H1 (cell line): ENCODE measurements around the gene GALNT7. TPM values are rescaled to one million over a fixed set of nuclear protein-coding genes. Genes with fewer than 3 reads are reported as not detected.
A peak's percentile ranks its signal among the peaks of the same experiment; 100 is the strongest.

Experiments
- microRNA counts: library from miRNA; unstranded; fragments of <30 nt; microRNA quantifications from one replicate; lab custom pipeline; 2015
- microRNA-seq, 2 experiments: library from miRNA; unstranded; fragments of <30 nt; microRNA quantifications; one replicate each; pipeline versions ENCODE4 to v1.2.0, GENCODE V29; 2016 to 2020; ENCODE audit warnings: borderline microRNAs expressed in 2 of 2, borderline number of aligned reads in 2 of 2, borderline replicate concordance in 1 of 2
- polyA plus RNA-seq, 7 experiments: library from polyadenylated mRNA; depleted of rRNA in 3 of 7; stranded (reverse) in 5 of 7; unstranded in 2 of 7; fragments of >200 nt in 5 of 7; fragments of 200-250 nt in 2 of 7; gene quantifications; 1 replicate in 5 of 7; 2 replicates in 1 of 7; 4 replicates in 1 of 7; pipeline versions ENCODE4 v1.2.1 to v1.2.3, GENCODE V29; 2011 to 2013; ENCODE audit warnings: missing spikeins in 2 of 7, mixed read lengths in 2 of 7
- small RNA-seq: library from polyadenylated mRNA; stranded (forward); fragments of <200 nt; extraction: miRNeasy Mini kit (QIAGEN cat#:217004); gene quantifications from one replicate; pipeline ENCODE3, GENCODE V24; 2013; ENCODE audit not compliant: insufficient read depth
- total RNA-seq: library from RNA; stranded (reverse); fragmentation: NEBNext Ultra II Directional; extraction: Animal tissue kit (Norgen Biotek cat#: 25700); gene quantifications from 2 replicates; pipeline ENCODE4 v1.2.1, GENCODE V29; 2021

Gene GALNT7
- total and polyA plus RNA-seq, 2 of the 8 experiments (the other 6 are each of a cell fraction or from before 2014, with no cell fraction given) = 22.4 to 85.5 TPM

MicroRNAs within 50 kb of the gene (microRNA counts, 767-probe panel; counts per million panel counts)
- 879 counts per million, percentile 95 among the panel's probes with 10 or more counts for microRNA hsa-miR-548t-5p (lab: Ali Mortazavi, UCI)

Small RNAs within 50 kb of the gene (microRNA-seq; reads per million reads assigned to microRNA genes)
- gene MIR548T = 0.92 to 1.6 reads per million in 2 experiments

Small RNAs within 50 kb of the gene (small RNA-seq; reads per million reads assigned to genes)
- gene MIR548T (0.86 reads per million), gene RN7SL253P (not detected)

Other genes with a start within 250 kb of the GALNT7 start
- gene HMGB2, start 165.5 kb downstream of the GALNT7 start, total RNA-seq = 212 and 218 TPM in 2 replicates
- gene HMGB2, start 165.5 kb downstream of the GALNT7 start, polyA plus RNA-seq (2011; rRNA removed) = 33.4 and 54.7 TPM in 2 replicates
- 17.9 and 21.1 TPM in 2 replicates for gene SAP30, start 202.1 kb downstream of the GALNT7 start, total RNA-seq
- gene SAP30, start 202.1 kb downstream of the GALNT7 start, polyA plus RNA-seq (2011; rRNA removed) = 4.9 and 7.7 TPM in 2 replicates
- not detected in 2 replicates for gene SCRG1, start 230.3 kb downstream of the GALNT7 start, total RNA-seq
- not detected in 2 replicates for gene SCRG1, start 230.3 kb downstream of the GALNT7 start, polyA plus RNA-seq (2011; rRNA removed)